Stimulated activated CD8-positive, alpha-beta memory T cell treated with anti-CD3 and anti-CD28 coated beads, Interleukin-7, amount 100 ng/mL, for 48 hours (primary cell): ENCODE measurements around the gene RUVBL1.

Experiments
- DNase-seq, 2 donors: peaks; one replicate each; pipeline ENCODE4 v3.0.0-alpha.2; 2020; ENCODE audit warnings: low read depth in 1 of 2; ENCODE audit errors: extremely low read depth in 1 of 2

The RUVBL1 gene

GRCh38 chr3:128036119-128036518, 87.5 kb downstream of the RUVBL1 start:
- no peak for DNase-seq

- no peak for DNase-seq
Observed at GRCh38 chr3:128033102-128033501, 90.5 kb downstream of the RUVBL1 start.
